ENCODE data around the gene LRMDA. TPM values are rescaled to one million over a fixed set of nuclear protein-coding genes. Genes with fewer than 3 reads are reported as not detected.

The LRMDA gene
- total RNA-seq, 2 experiments from 2014 or later, result not detected

DNA sequence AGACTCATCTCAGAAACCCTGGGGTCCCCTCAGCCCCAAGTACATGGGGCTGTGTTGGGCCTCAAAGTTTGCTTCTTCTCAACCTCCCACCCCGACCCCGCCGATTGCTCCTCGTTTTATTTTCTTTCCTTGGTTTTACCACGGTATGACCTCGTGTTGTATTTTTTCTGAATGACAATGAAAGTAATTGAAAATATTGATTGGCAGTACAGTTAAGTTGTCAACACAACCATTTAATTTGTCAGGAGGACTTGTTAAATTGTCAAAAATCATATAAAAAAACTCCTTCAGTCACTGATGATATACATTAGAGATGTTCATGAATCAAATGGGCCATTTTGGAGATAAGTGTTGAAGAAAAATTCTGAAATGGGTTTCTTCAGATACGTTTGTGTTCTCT is 520.7 kb downstream of the LRMDA start:
- Mint-ChIP-seq H3K27ac (no peak overlapping the region), H3K9me3 (no peaks in the 10 kb centered on the region), H3K36me3 (ENCODE audit: low read depth) (no peaks in the 10 kb centered on the region), H3K27me3 (ENCODE audit: low read depth) (peaks cover 2% of the 10 kb centered on the region), H3K4me1 (ENCODE audit: low read depth) (no peaks in the 10 kb centered on the region), H3K4me3 (no peak overlapping the region)
- CTCF ChIA-PET, result no interaction called here
- intact Hi-C loops (cut with micrococcal nuclease), result no loop called here
- DNase-seq, result no peak

DNA sequence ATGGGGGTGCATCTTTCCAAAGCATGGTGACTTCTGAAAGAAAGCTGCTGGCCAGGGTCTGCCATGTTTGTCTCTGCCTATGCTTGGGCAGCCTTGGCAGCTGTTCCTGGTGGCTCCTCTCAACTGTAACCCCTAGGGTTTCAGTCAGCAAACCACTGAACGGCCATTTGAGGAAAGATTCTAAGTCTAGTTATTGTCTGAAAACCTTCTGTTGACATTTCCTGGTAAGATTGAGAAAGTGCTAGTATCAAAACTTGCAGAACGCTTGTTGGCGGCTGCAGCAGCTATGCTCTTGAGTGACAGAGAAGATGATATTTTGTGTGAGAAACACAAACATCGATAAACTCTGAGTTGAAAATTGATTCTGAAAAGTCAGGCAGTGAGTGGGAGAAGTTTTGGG is 523.1 kb downstream of the LRMDA start:
- intact Hi-C loops (cut with micrococcal nuclease), result no loop called here
- H3K36me3 Mint-ChIP-seq (ENCODE audit: low read depth), result no peaks in the 10 kb centered on the region

DNA sequence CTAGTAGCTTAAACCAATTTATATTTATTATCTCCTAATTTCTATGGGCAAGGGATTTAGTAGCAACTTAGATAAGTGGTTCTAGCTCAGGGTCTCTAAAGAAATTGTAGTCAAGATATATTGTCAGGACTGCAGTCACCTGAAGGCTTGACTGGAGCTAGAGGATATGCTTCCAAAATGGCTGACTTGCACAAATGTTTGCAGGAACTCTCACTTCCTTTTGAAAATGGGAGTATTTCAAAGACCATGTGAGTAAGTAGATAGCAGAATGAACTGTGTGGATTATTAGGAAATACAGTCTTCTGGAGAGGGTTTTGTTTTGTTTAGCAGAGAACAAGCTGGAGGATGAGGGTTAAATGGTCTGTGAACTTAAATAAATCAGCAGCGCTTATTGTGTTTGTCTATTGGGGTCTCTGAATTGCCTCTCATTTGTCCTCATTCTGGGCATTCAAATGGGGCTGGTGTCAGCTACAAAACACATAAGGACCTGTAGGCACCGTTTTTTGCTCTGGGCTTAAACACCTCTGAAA is 524.6 kb downstream of the LRMDA start:
- DNase-seq, result no peak
- intact Hi-C loops (cut with micrococcal nuclease), result no loop called here
- no peaks in the 10 kb centered on the region for H3K36me3 Mint-ChIP-seq (ENCODE audit: low read depth)
- no peaks in the 10 kb centered on the region for H3K9me3 Mint-ChIP-seq
- no peak overlapping the region for H3K27ac Mint-ChIP-seq
- no peaks in the 10 kb centered on the region for H3K4me1 Mint-ChIP-seq (ENCODE audit: low read depth)
- peaks cover 2% of the 10 kb centered on the region for H3K27me3 Mint-ChIP-seq (ENCODE audit: low read depth)
- no peak overlapping the region for H3K4me3 Mint-ChIP-seq
- CTCF ChIA-PET, result no interaction called here

More for the DNA sequence above, 523.1 kb downstream of the LRMDA start:
- DNase-seq, result no peak
- H3K27ac Mint-ChIP-seq, result no peak overlapping the region
- CTCF ChIA-PET, result no interaction called here
- H3K4me1 Mint-ChIP-seq (ENCODE audit: low read depth), result no peaks in the 10 kb centered on the region
- H3K4me3 Mint-ChIP-seq, result no peak overlapping the region
- peaks cover 2% of the 10 kb centered on the region for H3K27me3 Mint-ChIP-seq (ENCODE audit: low read depth)
- H3K9me3 Mint-ChIP-seq, result no peaks in the 10 kb centered on the region

DNA sequence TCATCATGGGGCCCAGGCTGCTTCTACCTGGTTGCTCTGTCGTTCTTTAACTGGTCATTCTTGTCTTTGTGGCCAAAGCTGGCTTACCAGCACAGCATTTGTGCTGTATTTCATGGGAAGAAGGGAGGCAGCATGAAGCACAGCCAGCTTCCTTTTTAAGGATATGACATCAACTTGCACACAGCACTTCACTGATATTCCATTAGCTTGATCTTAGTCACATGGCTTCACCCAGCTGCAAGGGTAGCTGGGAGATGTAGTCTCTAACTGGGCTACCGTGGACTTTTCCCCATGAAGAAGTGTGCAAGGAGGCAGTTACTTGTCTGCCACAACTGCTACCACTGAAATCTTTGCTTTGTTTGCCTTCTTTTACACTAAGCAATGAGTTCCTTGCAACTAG is 525.2 kb downstream of the LRMDA start:
- CTCF ChIA-PET, result no interaction called here
- Mint-ChIP-seq H3K27ac (no peak overlapping the region), H3K4me3 (no peak overlapping the region), H3K27me3 (ENCODE audit: low read depth) (peaks cover 2% of the 10 kb centered on the region), H3K9me3 (no peaks in the 10 kb centered on the region), H3K36me3 (ENCODE audit: low read depth) (no peaks in the 10 kb centered on the region), H3K4me1 (ENCODE audit: low read depth) (no peaks in the 10 kb centered on the region)
- intact Hi-C loops (cut with micrococcal nuclease), result no loop called here
- DNase-seq, result no peak

DNA sequence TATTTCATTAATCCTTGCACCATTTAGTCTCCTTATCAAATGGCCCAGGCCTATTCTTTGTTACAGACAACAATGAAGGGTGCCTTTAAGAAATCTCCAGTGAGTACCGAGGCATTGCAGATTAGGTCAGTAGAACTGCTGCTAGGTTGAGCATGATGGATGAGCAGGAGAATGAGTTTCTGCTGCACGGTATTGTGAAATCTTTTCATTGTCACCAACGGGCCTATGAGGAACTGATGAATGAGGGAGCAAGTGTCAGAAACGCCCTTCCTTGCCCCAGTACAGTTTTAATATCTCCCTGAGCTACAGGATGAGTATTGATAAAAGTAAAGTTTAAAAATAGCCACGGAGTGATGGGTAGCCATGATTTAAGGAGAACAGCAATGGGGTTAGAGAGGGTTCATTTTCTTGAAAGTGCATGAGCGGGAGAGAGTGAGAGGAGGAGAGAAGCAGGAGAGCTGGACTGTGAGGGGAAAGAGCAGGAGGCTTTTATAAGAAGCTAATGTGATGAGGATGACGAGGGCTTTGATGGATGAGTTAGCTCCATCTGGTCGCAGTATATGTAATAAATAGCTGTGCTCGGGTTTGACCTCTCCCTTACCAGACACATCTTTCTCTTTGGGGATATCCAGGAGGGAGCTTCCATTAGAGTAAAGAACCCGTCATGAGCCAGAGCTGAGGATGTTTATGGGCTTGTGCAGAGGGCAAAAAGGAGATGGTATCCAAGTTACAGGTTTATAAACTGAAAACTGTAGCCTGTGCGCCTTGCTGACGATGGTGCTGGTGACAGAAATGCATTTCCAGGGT is 526.1 kb downstream of the LRMDA start:
- no peaks in the 10 kb centered on the region for H3K27me3 Mint-ChIP-seq (ENCODE audit: low read depth)
- H3K4me1 Mint-ChIP-seq (ENCODE audit: low read depth), result no peaks in the 10 kb centered on the region
- no peak overlapping the region for H3K4me3 Mint-ChIP-seq
- H3K27ac Mint-ChIP-seq, result no peak overlapping the region
- no peak for DNase-seq
- CTCF ChIA-PET, result no interaction called here
- intact Hi-C loops (cut with micrococcal nuclease), result no loop called here
- no peaks in the 10 kb centered on the region for H3K36me3 Mint-ChIP-seq (ENCODE audit: low read depth)
- no peaks in the 10 kb centered on the region for H3K9me3 Mint-ChIP-seq

DNA sequence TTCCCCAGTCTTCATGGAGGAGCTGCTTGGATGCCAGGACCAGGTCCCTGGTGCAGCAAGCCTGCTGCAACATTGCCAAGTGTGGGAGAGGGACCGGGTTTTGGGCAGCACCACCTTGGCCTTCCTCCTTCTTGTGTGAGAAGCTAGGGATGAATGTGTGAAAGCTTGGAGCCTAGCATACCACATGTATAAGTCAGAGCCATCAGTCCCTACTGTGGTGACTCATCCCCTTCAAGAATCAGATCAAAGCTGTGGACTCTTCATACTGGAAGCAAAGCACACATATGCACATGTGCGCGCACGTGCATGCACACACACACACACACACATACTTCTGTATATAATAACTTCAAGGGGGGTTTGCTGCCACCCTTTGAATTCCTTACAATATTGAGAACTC is 527.8 kb downstream of the LRMDA start:
- DNase-seq, result no peak
- intact Hi-C loops (cut with micrococcal nuclease), result no loop called here
- H3K4me3 Mint-ChIP-seq, result no peak overlapping the region
- CTCF ChIA-PET, result no interaction called here
- H3K4me1 Mint-ChIP-seq (ENCODE audit: low read depth), result no peaks in the 10 kb centered on the region
- H3K27ac Mint-ChIP-seq, result no peak overlapping the region
- H3K36me3 Mint-ChIP-seq (ENCODE audit: low read depth), result no peaks in the 10 kb centered on the region
- no peaks in the 10 kb centered on the region for H3K9me3 Mint-ChIP-seq
- H3K27me3 Mint-ChIP-seq (ENCODE audit: low read depth), result no peaks in the 10 kb centered on the region

DNA sequence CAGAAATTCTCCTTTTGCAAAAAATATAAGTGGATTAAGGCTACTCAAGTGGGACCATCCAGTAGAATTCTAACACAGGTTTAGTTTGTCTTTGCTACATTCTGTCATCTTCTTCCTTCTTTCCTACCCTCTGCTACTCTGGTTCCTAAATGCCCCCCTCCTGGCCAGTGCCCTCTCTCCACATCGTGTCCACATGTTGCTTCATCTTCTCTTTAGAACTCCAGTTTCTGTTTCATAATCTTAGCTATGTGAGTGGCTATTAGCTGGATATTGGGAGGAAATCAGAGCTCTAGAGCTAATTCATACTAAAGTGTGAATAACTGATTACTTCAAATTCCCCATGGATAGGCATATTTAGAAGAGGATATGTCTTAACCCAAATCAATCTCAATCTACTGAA is 528.5 kb downstream of the LRMDA start:
- intact Hi-C loops (cut with micrococcal nuclease), result no loop called here
- H3K9me3 Mint-ChIP-seq, result no peaks in the 10 kb centered on the region
- H3K36me3 Mint-ChIP-seq (ENCODE audit: low read depth), result no peaks in the 10 kb centered on the region
- no peak overlapping the region for H3K4me3 Mint-ChIP-seq
- H3K27ac Mint-ChIP-seq, result no peak overlapping the region
- DNase-seq, result no peak
- H3K4me1 Mint-ChIP-seq (ENCODE audit: low read depth), result no peaks in the 10 kb centered on the region
- H3K27me3 Mint-ChIP-seq (ENCODE audit: low read depth), result no peaks in the 10 kb centered on the region
- CTCF ChIA-PET, result no interaction called here

DNA sequence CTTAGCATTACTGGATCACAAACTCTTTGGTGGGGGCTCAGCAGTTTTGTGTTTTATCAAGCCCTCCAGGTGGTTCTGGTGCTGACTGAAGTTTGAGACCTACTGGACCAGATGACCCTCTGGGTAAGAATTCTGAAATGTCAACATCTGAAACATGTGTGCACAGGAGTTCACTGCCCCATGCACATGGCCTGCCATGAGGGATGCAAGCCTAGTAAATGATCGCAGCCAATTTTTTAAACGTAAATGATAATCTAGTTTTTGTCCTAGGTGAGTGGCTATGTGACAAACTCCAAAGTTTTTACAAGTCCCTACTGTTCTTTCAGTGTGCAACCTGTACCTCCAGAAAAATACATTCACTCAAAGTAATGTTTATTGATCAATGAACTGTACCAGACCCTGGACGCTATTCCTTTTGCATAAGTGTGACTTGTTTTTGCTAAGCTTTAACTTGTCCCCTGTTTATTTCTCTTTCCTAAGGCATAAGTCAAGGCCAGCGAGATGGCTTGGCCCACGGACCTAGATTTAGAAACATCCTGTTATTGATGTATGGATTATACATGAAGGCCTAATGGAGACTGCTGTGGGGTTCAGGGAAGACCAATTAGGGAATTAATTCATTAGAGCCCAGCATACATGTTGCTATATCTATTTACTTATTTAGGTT is 531.1 kb downstream of the LRMDA start:
- H3K4me1 Mint-ChIP-seq (ENCODE audit: low read depth), result no peaks in the 10 kb centered on the region
- H3K9me3 Mint-ChIP-seq, result no peaks in the 10 kb centered on the region
- no peak for DNase-seq
- no peak overlapping the region for H3K4me3 Mint-ChIP-seq
- no peaks in the 10 kb centered on the region for H3K36me3 Mint-ChIP-seq (ENCODE audit: low read depth)
- CTCF ChIA-PET, result no interaction called here
- H3K27ac Mint-ChIP-seq, result no peak overlapping the region
- intact Hi-C loops (cut with micrococcal nuclease), result no loop called here
- peaks cover 5% of the 10 kb centered on the region for H3K27me3 Mint-ChIP-seq (ENCODE audit: low read depth)

DNA sequence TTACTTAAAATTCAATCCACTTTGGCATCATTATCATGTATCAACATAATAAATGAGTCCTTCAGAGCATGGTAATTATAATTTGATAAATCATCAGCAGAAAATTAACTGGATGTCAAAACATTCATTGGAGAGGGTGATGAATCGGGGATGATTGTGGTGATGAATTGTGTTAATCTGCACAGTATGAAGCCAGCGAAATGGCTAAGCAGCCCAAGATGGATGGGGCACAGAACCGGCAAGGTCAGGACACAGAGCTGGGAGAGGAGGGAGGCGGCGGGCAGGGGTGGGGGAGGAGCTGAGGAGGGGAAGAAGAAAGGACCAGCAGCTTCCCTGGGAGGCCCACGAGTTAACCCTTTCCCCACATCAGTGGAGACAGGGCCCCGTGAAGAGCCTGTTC is 536.1 kb downstream of the LRMDA start:
- no peaks in the 10 kb centered on the region for H3K9me3 Mint-ChIP-seq
- no peak overlapping the region for H3K27ac Mint-ChIP-seq
- intact Hi-C loops (cut with micrococcal nuclease), result no loop called here
- no peak overlapping the region for H3K4me3 Mint-ChIP-seq
- CTCF ChIA-PET, result no interaction called here
- no peaks in the 10 kb centered on the region for H3K4me1 Mint-ChIP-seq (ENCODE audit: low read depth)
- H3K27me3 Mint-ChIP-seq (ENCODE audit: low read depth), result peaks cover 6% of the 10 kb centered on the region
- DNase-seq, result no peak
- H3K36me3 Mint-ChIP-seq (ENCODE audit: low read depth), result no peaks in the 10 kb centered on the region

DNA sequence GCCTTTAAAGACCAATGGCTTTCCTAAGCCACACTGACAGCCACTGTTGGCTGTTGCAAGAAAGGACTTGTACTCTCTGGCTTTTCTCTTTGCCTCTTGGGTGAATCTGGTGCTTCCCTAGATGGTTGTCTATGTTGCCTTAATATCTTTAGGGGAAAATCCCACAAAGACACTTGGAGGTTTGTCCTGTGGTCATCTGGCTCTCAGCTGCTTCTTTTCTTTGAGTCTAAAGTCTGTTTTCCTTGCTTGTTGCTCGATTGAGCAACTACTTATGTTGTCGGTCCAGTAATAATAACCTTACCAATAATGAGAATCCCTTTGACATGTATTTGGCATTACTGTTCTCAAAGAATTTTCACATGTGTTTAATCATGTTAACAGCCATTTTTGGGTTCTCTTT is 537.6 kb downstream of the LRMDA start:
- no peaks in the 10 kb centered on the region for H3K36me3 Mint-ChIP-seq (ENCODE audit: low read depth)
- no peak overlapping the region for H3K27ac Mint-ChIP-seq
- intact Hi-C loops (cut with micrococcal nuclease), result no loop called here
- H3K4me1 Mint-ChIP-seq (ENCODE audit: low read depth), result no peaks in the 10 kb centered on the region
- H3K9me3 Mint-ChIP-seq, result no peaks in the 10 kb centered on the region
- peaks cover 6% of the 10 kb centered on the region for H3K27me3 Mint-ChIP-seq (ENCODE audit: low read depth)
- no peak overlapping the region for H3K4me3 Mint-ChIP-seq
- DNase-seq, result no peak
- CTCF ChIA-PET, result no interaction called here

DNA sequence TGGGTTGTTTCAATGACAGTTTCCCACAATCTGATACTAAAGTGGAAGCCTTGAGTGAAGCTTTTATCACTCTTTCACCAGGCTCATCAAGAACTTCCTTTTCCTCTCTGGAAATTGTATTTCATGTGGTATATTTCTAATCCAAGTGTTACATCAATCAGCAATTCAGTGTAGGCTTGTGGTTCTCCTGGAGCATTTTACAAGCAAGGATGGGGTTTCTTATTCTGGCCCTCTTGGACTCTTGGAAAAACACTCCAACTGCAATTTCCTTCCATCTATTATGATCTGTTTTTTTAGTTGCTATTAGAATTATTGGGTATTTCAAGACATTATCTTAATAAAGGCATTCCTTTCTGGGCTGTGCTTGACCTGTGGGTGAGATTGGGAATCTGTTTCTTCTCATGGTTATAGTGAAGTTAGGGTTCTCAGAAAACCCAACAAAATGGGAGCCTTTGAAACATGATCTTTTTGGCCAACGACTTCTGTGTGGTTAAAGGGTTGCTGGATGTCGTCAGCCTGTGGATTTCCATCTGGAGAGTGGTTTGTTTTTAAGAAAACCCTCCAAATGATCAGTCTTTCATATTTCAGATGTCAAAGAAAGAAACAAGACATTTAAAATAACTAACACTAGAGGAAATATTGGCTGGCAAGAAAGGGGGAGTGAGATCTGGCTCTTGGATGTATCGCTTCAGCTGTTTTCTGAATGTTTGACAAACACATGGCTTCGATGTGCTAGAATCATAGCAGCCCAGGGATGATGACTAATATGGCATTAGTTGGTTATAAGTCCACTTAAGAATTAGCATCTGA is 540.2 kb downstream of the LRMDA start:
- Mint-ChIP-seq H3K9me3 (no peaks in the 10 kb centered on the region), H3K27ac (no peak overlapping the region)
- CTCF ChIA-PET, result no interaction called here

DNA sequence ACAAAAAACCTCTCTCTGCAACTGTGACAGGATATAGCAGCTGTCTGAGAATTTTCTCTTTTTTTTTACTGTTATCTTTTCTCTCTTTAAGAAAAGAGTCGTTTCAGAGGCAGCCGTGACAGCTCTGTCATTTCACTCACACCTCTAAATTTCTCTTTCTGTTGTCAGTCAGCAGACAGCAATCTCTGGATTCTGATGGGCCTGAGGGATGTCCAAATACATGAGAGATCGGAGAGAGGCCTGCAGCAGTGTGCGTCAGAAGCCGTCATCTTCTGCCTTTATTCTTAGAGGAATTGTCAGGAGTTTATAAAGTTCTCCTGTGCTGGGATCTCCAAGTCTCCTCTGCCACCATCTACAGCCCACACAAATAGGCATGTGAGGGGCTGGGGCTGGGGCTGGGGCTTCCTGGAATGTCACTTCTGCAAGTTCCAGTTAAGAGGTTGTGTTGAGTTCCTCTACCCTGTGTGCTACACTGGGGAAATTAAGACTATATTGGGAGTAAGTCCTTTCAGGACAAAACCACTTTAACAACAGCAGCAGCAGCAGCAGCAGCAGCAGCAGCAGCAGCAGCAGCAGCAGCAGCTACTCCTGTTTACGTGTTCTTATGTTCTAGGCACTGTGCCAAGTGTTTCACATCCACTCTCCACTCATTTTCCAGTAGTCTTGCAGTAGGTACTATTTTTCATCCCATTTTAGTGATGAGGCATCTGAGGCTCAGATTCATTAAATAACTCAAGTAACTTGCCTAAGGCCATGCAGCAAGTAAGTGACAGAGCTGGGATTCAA is 541.3 kb downstream of the LRMDA start:
- Mint-ChIP-seq H3K4me1 (ENCODE audit: low read depth) (no peaks in the 10 kb centered on the region), H3K4me3 (no peak overlapping the region), H3K27ac (no peak overlapping the region), H3K9me3 (no peaks in the 10 kb centered on the region), H3K27me3 (ENCODE audit: low read depth) (no peaks in the 10 kb centered on the region), H3K36me3 (ENCODE audit: low read depth) (no peaks in the 10 kb centered on the region)
- intact Hi-C loops (cut with micrococcal nuclease), result no loop called here
- CTCF ChIA-PET, result no interaction called here
- DNase-seq, result no peak

More for the DNA sequence above, 540.2 kb downstream of the LRMDA start:
- H3K36me3 Mint-ChIP-seq (ENCODE audit: low read depth), result no peaks in the 10 kb centered on the region
- no peaks in the 10 kb centered on the region for H3K4me1 Mint-ChIP-seq (ENCODE audit: low read depth)
- peaks cover 3% of the 10 kb centered on the region for H3K27me3 Mint-ChIP-seq (ENCODE audit: low read depth)
- H3K4me3 Mint-ChIP-seq, result no peak overlapping the region
- DNase-seq, result no peak
- intact Hi-C loops (cut with micrococcal nuclease), result no loop called here

Data from activated naive CD4-positive, alpha-beta T cell treated with anti-CD3 and anti-CD28 coated beads for 36 hours (primary cell).